IPS DF 4.7 (cell line): ENCODE results near the gene DACT3.

Experiments used
- DNase-seq: peaks from one replicate; pipeline ENCODE4 v3.0.0-alpha.2; 2013; ENCODE audit warnings: low spot score; ENCODE audit errors: extremely low read depth

The DACT3 gene

DNA sequence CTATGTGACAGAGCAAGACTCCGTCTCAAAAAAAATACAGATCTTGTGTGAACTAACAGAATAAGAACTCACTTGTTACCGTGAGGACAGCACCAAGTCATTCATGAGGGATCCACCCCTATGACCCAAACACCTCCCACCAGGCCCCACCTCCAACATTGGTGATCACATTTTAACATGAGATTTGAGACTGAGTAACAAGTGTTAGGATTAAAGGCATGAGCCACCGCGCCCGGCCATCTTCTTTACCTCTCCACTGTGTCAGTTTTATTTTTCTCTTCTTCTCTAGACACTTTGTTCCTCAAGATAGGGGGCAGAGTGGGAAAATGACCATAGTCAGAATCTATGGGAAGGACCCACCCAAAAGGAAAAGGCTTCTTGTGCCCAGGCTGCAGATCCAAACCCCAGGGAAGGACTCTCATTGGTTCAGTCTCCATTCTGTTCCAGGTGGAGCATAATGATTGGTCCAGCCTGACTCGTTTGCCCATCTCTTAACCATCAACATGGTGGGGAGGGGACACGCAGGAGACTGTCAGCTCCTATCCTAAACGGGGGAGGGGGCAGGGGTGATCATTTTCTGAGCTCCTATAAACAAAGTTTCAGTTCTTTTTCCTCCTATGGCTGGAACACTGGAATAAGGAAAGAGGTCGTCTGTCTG is 61.1 kb downstream of the DACT3 start:
- DNase-seq: no peak

DNA sequence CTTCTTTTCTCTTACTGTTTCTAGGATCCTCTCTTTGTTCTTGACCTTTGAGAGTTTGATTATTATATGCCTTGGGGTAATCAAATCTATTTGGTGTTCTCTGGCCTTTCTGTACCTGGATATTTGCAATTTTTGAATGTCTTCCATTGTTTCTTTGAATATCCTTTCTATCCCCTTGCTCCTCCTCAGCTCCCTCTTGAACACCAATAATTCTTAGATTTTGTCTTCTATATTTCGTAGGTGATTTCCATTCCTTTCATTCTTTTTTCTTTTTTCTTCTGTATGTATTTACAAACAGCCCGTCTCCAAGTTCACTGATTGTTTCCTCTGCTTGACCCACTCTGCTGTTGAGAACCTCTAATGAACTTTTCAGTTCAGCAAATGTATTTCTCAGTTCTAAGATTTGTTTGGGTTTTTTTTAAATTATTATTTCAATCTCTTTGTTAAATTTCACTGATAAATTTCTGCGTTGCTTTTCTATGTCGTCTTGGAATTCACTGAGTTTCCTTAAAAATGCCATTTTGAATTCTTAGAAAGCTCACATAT is 62.5 kb downstream of the DACT3 start:
- DNase-seq: no peak
